ENCODE data around the gene S100PBP. TPM values are rescaled to one million over a fixed set of nuclear protein-coding genes. Genes with fewer than 3 reads are reported as not detected.

The S100PBP gene
- total and polyA plus RNA-seq, 2 of the 4 experiments (the other 2 are of a cell fraction) = 13.9 to 20.3 TPM

GRCh38 chr1:32806910-32807523 is 10.4 kb upstream of the S100PBP start:
- H3K27ac ChIP-seq (ENCODE audit: insufficient read depth, low read length) = no peak overlapping the region
- no peak overlapping the region for H2AK5ac ChIP-seq (ENCODE audit: low read depth, low read length)
- ChIA-PET POLR2A (ENCODE audit: unreplicated experiment) (no interaction called here), CTCF (no interaction called here)
- no peak for TF ChIP-seq USF2 (IDR thresholded peaks at IDR 0.05; ENCODE audit: low read depth, low read length)
- no peak for TF ChIP-seq SMC3 (IDR thresholded peaks at IDR 0.05; ENCODE audit: low read depth, low read length)
- no peak for TF ChIP-seq BHLHE40 (IDR thresholded peaks at IDR 0.05; ENCODE audit: low read depth, low read length)
- no peak for TF ChIP-seq NFE2L2 (IDR thresholded peaks at IDR 0.05; ENCODE audit: low read depth, low read length)
- DNase-seq = no peak
- H3K9me3 ChIP-seq (ENCODE audit: control insufficient read depth, insufficient read depth, low read length) = no peaks in the 10 kb centered on the region
- no peak for ATAC-seq (ENCODE audit: low read depth)
- no peak overlapping the region for H2BK15ac ChIP-seq (ENCODE audit: low read depth, low read length)
- no peak overlapping the region for H2AFZ ChIP-seq (replicated peaks; ENCODE audit: low read length, poor library complexity)
- WGBS, 2 experiments (ENCODE audit: extremely low coverage in 2 of 2, insufficient read length in 1 of 2) = no CpG with 5 or more reads among the region's 4 CpGs
- no peaks in the 10 kb centered on the region for H3K27me3 ChIP-seq (ENCODE audit: control insufficient read depth, insufficient read depth, low read length)
- dilution Hi-C loops (cut with HindIII; ENCODE audit: low sequenced_read_pairs, unreplicated experiment) (no loop called here), in situ Hi-C loops (cut with MboI; ENCODE audit: low sequenced_read_pairs) (no loop called here), intact Hi-C loops (cut with micrococcal nuclease) (no loop called here)
- BruUV-seq (replicated peaks) = no TSS peak
- peaks cover 10% of the 10 kb centered on the region for H3K9me1 ChIP-seq (ENCODE audit: insufficient read depth, low read length)
- no peak overlapping the region for H3K14ac ChIP-seq (replicated peaks; ENCODE audit: low read depth, low read length)
- no peak overlapping the region for H2AK9ac ChIP-seq (replicated peaks; ENCODE audit: low read depth, low read length, poor library complexity)
- no peak overlapping the region for H3K9ac ChIP-seq (ENCODE audit: low read depth, low read length)
- no peak overlapping the region for H3K4me3 ChIP-seq (ENCODE audit: insufficient read depth, low read depth, low read length)
- H3K4me1 ChIP-seq (ENCODE audit: control insufficient read depth, insufficient read depth, low read length) = peaks cover 4% of the 10 kb centered on the region; the same call in 1 of the 2 replicates
- no peak overlapping the region for H3K4ac ChIP-seq (ENCODE audit: low read depth, low read length)
- no peak overlapping the region for H4K5ac ChIP-seq (ENCODE audit: low read depth, low read length)
- peaks cover 43% of the 10 kb centered on the region for H3K36me3 ChIP-seq (ENCODE audit: control insufficient read depth, insufficient read depth, low read length)
- H4K91ac ChIP-seq (ENCODE audit: insufficient read depth, low read depth, low read length) = no peak overlapping the region
- no peak overlapping the region for H2BK120ac ChIP-seq (ENCODE audit: low read depth, low read length)
- peaks cover 33 to 69% of the 10 kb centered on the region in 2 experiments for H3K79me1 ChIP-seq (ENCODE audit: low read depth in 1 of 2, low read length in 2 of 2)
- no peak overlapping the region for H2BK20ac ChIP-seq (ENCODE audit: low read depth, low read length)
- no peak overlapping the region for H4K8ac ChIP-seq (ENCODE audit: low read depth in 2 of 2, low read length in 2 of 2)
- no peak overlapping the region for H3K56ac ChIP-seq (ENCODE audit: extremely low read depth, insufficient read depth, low read length)
- peaks cover 42% of the 10 kb centered on the region for H4K20me1 ChIP-seq (ENCODE audit: insufficient read depth, low read length)
- no peak overlapping the region for H3K18ac ChIP-seq (ENCODE audit: low read depth, low read length)
- no peak overlapping the region for H3K23ac ChIP-seq (ENCODE audit: low read depth, low read length)
- no peak overlapping the region for H3K4me2 ChIP-seq (ENCODE audit: low read depth, low read length)
- no peak overlapping the region for H2BK5ac ChIP-seq (ENCODE audit: low read depth, low read length, poor library complexity, severe bottlenecking)
